Stimulated activated CD8-positive, alpha-beta memory T cell treated with anti-CD3 and anti-CD28 coated beads, Interleukin-4, amount 100 ng/mL, for 24 hours (primary cell): ENCODE results near the gene RIN3.

Experiments
- DNase-seq: peaks from one replicate; pipeline ENCODE4 v3.0.0-alpha.2; 2020; ENCODE audit warnings: low read depth

The RIN3 gene

GRCh38 chr14:92650581-92651105 is 137.1 kb downstream of the RIN3 start:
- DNase-seq = no peak

- peak; percentile 73 for DNase-seq
Observed at GRCh38 chr14:92651106-92651757, 137.7 kb downstream of the RIN3 start.

GRCh38 chr14:92651758-92652406 is 138.3 kb downstream of the RIN3 start:
- DNase-seq = no peak

GRCh38 chr14:92652413-92653151 is 139.0 kb downstream of the RIN3 start:
- DNase-seq = no peak

- no peak for DNase-seq
Observed at GRCh38 chr14:92653162-92653651, 139.6 kb downstream of the RIN3 start.

GRCh38 chr14:92654239-92654901 is 140.8 kb downstream of the RIN3 start:
- DNase-seq = no peak

- DNase-seq = no peak
Observed at GRCh38 chr14:92655419-92656201, 142.0 kb downstream of the RIN3 start.

GRCh38 chr14:92656306-92657081 is 142.9 kb downstream of the RIN3 start:
- DNase-seq = no peak

- DNase-seq = no peak
Observed at GRCh38 chr14:92657457-92658142, 144.0 kb downstream of the RIN3 start.

- DNase-seq = no peak
Observed at GRCh38 chr14:92658160-92658559, 144.6 kb downstream of the RIN3 start.

GRCh38 chr14:92658684-92659083 is 145.1 kb downstream of the RIN3 start:
- no peak for DNase-seq

GRCh38 chr14:92659765-92660561 is 146.4 kb downstream of the RIN3 start:
- DNase-seq = no peak

- DNase-seq = no peak
Observed at GRCh38 chr14:92660571-92660970, 147.0 kb downstream of the RIN3 start.

- DNase-seq = no peak
Observed at GRCh38 chr14:92663049-92663448, 149.5 kb downstream of the RIN3 start.

- no peak for DNase-seq
Observed at GRCh38 chr14:92665661-92666110, 152.1 kb downstream of the RIN3 start.

- no peak for DNase-seq
Observed at GRCh38 chr14:92666251-92666650, 152.7 kb downstream of the RIN3 start.

- no peak for DNase-seq
Observed at GRCh38 chr14:92668276-92668973, 154.8 kb downstream of the RIN3 start.

- no peak for DNase-seq
Observed at GRCh38 chr14:92670160-92670559, 156.6 kb downstream of the RIN3 start.
